Transverse colon (tissue), 4 donors: ENCODE measurements around the gene ICAM1. TPM values are rescaled to one million over a fixed set of nuclear protein-coding genes. Genes with fewer than 3 reads are reported as not detected.
A peak's percentile ranks its signal among the peaks of the same experiment; 100 is the strongest.

ENCODE experiments used
- DNase-seq: peaks from one replicate; pipeline ENCODE4 v3.0.0-alpha.2; 2019
- H3K27ac ChIP-seq, 4 donors: fragments of 200-600 bp; sonication (generic); 2 replicates each; pipeline ENCODE4 v1.5.1; 2016 to 2018; ENCODE audit warnings: inconsistent platforms in 4 of 4
- H3K27me3 ChIP-seq: fragments of 200-600 bp; sonication (generic); 2 replicates; pipeline ENCODE4 v1.5.1; 2017; ENCODE audit warnings: inconsistent platforms
- H3K36me3 ChIP-seq, 4 donors: fragments of 200-600 bp; sonication (generic); 2 replicates each; pipeline ENCODE4 v1.5.1; 2017 to 2019; ENCODE audit warnings: inconsistent platforms in 4 of 4
- H3K4me1 ChIP-seq, 4 donors: fragments of 200-600 bp; sonication (generic); 2 replicates each; pipeline ENCODE4 v1.5.1; 2017 to 2020; ENCODE audit warnings: inconsistent platforms in 4 of 4
- H3K4me3 ChIP-seq, 4 donors: fragments of 200-600 bp; sonication (generic); 1 replicate in 1 of 4; 2 replicates in 3 of 4; pipeline versions ENCODE4 v1.5.1 to v1.6.1; 2017 to 2019; ENCODE audit warnings: inconsistent platforms in 4 of 4
- H3K9me3 ChIP-seq, 2 donors: fragments of 200-600 bp; sonication (generic); 2 replicates each; pipeline ENCODE4 v1.5.1; 2017 to 2019; ENCODE audit warnings: inconsistent platforms in 2 of 2
- EP300 ChIP-seq: sonication (generic); formaldehyde crosslinking; IDR thresholded peaks from one replicate; pipeline ENCODE4 v1.6.1; 2017; ENCODE audit warnings: antibody characterized with exemption, low read depth
- POLR2A ChIP-seq: fragments of 450-650 bp; IDR thresholded peaks from one replicate; pipeline ENCODE4 v1.6.1; 2016; ENCODE audit warnings: antibody characterized with exemption, mild to moderate bottlenecking, moderate library complexity
- POLR2AphosphoS5 ChIP-seq, 3 donors: sonication (generic); formaldehyde crosslinking; IDR thresholded peaks; one replicate each; pipeline ENCODE4 v1.6.1; 2016; ENCODE audit warnings: antibody characterized with exemption in 3 of 3
- WGBS, 2 donors: methylation state at CpG; one replicate each; pipeline ENCODE4 v1.1.5; 2018; ENCODE audit warnings: low coverage in 1 of 2; 5-methylcytosine and 5-hydroxymethylcytosine counted together
- in situ Hi-C, 4 donors: fragments of 200-750 bp; cut with MboI; loops; one replicate each; pipeline versions ENCODE4 v1.15.0 to v1.15.1; 2017; ENCODE audit warnings: low sequenced_read_pairs in 3 of 4, low pct_ligation_motif_present in 1 of 4, low pct_unique_long_range_greater_than_20kb in 1 of 4
- intact Hi-C: fragments of 100-400 bp; cut with DNase I; formaldehyde crosslinking; loops from one replicate; pipeline ENCODE4 v1.15.1; 2023; ENCODE audit warnings: low total_unique reads
- total RNA-seq, 4 donors: library from RNA; depleted of rRNA; stranded (reverse); fragments of >200 nt; gene quantifications; one replicate each; pipeline ENCODE4 v1.1.0, GENCODE V29; 2016
- TF ChIP-seq, protein P1 (sequence below), 5 experiments: fragments of 200-600 bp in 3 of 5; fragments of 450-650 bp in 2 of 5; sonication (generic) in 3 of 5; IDR thresholded peaks; 1 replicate in 2 of 5; 2 replicates in 3 of 5; pipeline ENCODE4 v1.5.1; 2016 to 2017; ENCODE audit warnings: antibody characterized with exemption in 5 of 5, inconsistent platforms in 3 of 5, mild to moderate bottlenecking in 2 of 5, moderate library complexity in 1 of 5

The ICAM1 gene
- total RNA-seq, 4 donors from 2014 or later = 6.4 to 26.6 (median 7.7) TPM

GRCh38 chr19:10306327-10306726 lies 35.4 kb downstream of the ICAM1 start:
- H3K27ac ChIP-seq = no peak overlapping the region
- no peak for TF ChIP-seq EP300
- TF ChIP-seq, protein P1, sequence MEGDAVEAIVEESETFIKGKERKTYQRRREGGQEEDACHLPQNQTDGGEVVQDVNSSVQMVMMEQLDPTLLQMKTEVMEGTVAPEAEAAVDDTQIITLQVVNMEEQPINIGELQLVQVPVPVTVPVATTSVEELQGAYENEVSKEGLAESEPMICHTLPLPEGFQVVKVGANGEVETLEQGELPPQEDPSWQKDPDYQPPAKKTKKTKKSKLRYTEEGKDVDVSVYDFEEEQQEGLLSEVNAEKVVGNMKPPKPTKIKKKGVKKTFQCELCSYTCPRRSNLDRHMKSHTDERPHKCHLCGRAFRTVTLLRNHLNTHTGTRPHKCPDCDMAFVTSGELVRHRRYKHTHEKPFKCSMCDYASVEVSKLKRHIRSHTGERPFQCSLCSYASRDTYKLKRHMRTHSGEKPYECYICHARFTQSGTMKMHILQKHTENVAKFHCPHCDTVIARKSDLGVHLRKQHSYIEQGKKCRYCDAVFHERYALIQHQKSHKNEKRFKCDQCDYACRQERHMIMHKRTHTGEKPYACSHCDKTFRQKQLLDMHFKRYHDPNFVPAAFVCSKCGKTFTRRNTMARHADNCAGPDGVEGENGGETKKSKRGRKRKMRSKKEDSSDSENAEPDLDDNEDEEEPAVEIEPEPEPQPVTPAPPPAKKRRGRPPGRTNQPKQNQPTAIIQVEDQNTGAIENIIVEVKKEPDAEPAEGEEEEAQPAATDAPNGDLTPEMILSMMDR (IDR thresholded peaks at IDR 0.05) = no peak
- WGBS, 2 donors = 85 to 89% methylated on average over 1 to 5 of the region's 5 CpGs
- no peak overlapping the region for H3K4me3 ChIP-seq
- H3K9me3 ChIP-seq = no peaks in the 10 kb centered on the region
- intact Hi-C loops (no loop called here), in situ Hi-C loops (no loop called here)
- H3K36me3 ChIP-seq = no peaks in the 10 kb centered on the region
- peaks cover 9% of the 10 kb centered on the region for H3K27me3 ChIP-seq
- H3K4me1 ChIP-seq = no peaks in the 10 kb centered on the region
- DNase-seq = no peak

- WGBS, 2 donors = 98 to 100% methylated on average over 1 to 22 of the region's 24 CpGs
- TF ChIP-seq, protein P1 (IDR thresholded peaks at IDR 0.05) = no peak
- TF ChIP-seq EP300 = no peak
- no peak for TF ChIP-seq POLR2A
- TF ChIP-seq POLR2AphosphoS5 (IDR thresholded peaks at IDR 0.05) = no peak
- in situ Hi-C loops (no loop called here), intact Hi-C loops (no loop called here)
- Histone ChIP-seq H3K9me3 (no peaks in the 10 kb centered on the region), H3K27ac (no peak within 1 kb of the TSS), H3K4me3 (no peak within 1 kb of the TSS), H3K36me3 (no peaks in the 10 kb centered on the region), H3K27me3 (no peaks in the 10 kb centered on the region), H3K4me1 (no peaks in the 10 kb centered on the region)
- no peak for DNase-seq
Measured at GRCh38 chr19:10309423-10309822, 38.5 kb downstream of the ICAM1 start, which contains the start of gene ZGLP1. TSS of gene ZGLP1 (minus strand) at chr19:10309815.

GRCh38 chr19:10315335-10316214 lies 44.7 kb downstream of the ICAM1 start, which contains the start of gene FDX2:
TSS of gene FDX2 (minus strand) at chr19:10316015. CDS start at chr19:10315996, 19 bp downstream.
- no peaks in the 10 kb centered on the region for H3K27me3 ChIP-seq
- H3K36me3 ChIP-seq = peaks cover 0 to 20% (median 0%) of the 10 kb centered on the region in 4 donors
- TF ChIP-seq EP300 (no peak), POLR2A (peak; percentile 32), POLR2AphosphoS5 (IDR thresholded peaks at IDR 0.05) (peak in 2 of 3 donors; percentile 55 to 75)
- TF ChIP-seq, protein P1 (IDR thresholded peaks at IDR 0.05) = no peak
- in situ Hi-C loops = no loop called here
- peak within 1 kb of the TSS; percentile 27 to 77 (median 74) for H3K27ac ChIP-seq
- DNase-seq = peak; percentile 92
- intact Hi-C loops = no loop called here
- WGBS, 2 donors = 1% methylated on average over 11 to 38 of the region's 55 CpGs
- H3K9me3 ChIP-seq = no peaks in the 10 kb centered on the region
- H3K4me3 ChIP-seq = peak within 1 kb of the TSS; percentile 73 to 82 (median 78)
- peaks cover 0 to 14% (median 14%) of the 10 kb centered on the region in 4 donors for H3K4me1 ChIP-seq

DNA sequence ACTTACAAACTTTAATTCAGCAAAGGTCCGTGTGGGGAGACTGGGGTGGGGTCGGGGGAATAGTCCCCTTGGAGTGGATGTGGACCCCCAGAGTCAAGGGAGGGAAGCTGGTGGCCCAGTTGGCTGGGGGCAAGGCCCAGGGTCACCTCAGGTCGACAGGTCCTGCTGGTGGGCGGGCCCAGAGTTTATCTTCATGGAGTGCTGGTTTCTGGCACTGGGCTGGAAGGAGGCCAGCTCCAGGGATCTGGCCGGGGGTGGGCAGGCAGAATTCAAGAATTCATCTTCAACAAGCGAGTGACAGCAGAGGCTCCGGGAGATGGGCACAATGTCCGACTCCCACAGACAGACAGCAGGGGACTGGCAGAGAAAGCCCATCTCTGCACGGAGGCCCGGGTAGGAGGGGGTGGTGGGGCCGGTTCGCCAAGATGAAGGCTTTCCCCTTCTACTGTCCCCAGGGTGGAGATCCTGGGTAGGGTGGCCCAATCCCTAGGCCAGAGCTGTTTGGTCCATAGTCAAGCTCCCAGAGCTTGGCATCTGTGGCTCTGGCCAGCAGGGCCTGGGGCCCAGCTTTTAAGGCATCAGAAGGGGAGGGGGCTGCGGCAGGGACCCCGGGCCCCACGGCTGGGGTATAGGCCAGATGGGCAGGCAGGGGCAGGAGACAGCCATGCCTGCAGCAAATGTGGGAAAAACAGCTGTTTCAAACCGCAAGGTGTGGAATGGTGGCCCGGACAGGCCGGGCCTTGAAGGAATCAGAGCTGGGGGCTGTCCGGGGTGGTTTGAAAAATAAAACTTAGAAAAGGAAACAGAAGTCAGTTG lies 45.5 kb downstream of the ICAM1 start:
- H3K4me1 ChIP-seq = peaks cover 6 to 22% (median 20%) of the 10 kb centered on the region in 4 donors
- peak overlapping the region; percentile 27 to 77 (median 74) for H3K27ac ChIP-seq
- no peak for TF ChIP-seq EP300
- TF ChIP-seq, protein P1 (IDR thresholded peaks at IDR 0.05) = no peak
- no peak for TF ChIP-seq POLR2A
- no peak for TF ChIP-seq POLR2AphosphoS5 (IDR thresholded peaks at IDR 0.05)
- H3K4me3 ChIP-seq = peak overlapping the region in 1 of 4 donors; percentile 82
- H3K27me3 ChIP-seq = no peaks in the 10 kb centered on the region
- no peaks in the 10 kb centered on the region for H3K9me3 ChIP-seq
- no peak for DNase-seq
- in situ Hi-C loops = no loop called here
- 67 to 68% methylated on average over 3 to 19 of the region's 19 CpGs for WGBS, 2 donors
- intact Hi-C loops = no loop called here
- peaks cover 0 to 20% (median 0%) of the 10 kb centered on the region in 4 donors for H3K36me3 ChIP-seq
